GM18499 (cell line): ENCODE results near the gene MACROD2.

Experiments
- ATAC-seq: cut with Tn5 transposase; IDR thresholded peaks from one replicate; pipeline ENCODE4 v1.9.1; 2021; ENCODE audit warnings: moderate number of reproducible peaks; ENCODE audit not compliant: insufficient read depth, unreplicated experiment

MACROD2 gene

DNA sequence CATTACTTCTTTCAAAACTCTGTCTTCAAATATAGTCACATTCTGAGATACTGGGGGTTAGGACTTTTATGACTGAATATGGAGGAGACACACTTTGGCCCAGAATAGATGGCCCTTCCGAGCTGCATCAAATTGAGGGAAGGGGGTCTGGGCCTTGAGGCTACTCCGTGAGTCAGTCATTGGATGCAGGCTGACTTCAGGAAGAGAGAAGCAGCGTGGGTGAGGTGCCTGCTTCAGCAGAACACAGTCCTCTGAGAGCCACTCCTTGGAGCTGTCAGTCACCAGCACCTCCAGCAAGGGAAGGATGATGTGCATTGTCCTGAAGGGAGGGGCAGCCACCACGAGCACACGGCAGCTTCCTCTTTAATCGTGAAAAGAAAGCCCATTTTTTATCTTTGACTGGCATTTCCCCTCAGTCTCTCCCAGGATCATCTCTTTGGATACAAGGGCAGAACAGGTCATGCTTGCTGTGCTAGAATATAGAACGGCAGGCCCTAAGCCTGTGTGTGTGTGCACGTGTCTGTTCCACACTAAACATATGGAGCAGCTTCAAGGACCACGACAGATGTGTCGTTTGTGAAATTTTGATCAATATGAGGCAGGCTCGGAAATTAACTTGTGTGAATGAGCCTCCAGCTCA is 1856.4 kb downstream of the MACROD2 start:
- no peak for ATAC-seq

DNA sequence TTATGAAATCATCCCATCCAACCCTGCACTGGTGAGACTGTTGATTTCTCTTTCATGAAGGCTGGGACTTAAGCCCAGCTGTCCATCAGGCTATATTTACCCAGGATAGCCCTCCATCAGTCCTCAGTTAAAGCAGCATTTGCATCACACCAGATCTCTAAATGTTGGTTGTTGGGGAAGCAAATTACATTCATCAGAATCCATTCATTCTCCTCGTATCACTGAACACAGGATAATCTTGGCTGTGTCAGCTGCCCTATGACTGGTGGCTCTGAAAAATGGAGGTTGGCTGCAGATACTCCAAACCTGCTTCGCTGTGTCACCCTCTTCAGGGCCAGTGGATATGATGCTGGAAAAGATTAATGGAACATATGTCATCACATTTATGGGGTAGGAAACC is 1859.6 kb downstream of the MACROD2 start:
- no peak for ATAC-seq

DNA sequence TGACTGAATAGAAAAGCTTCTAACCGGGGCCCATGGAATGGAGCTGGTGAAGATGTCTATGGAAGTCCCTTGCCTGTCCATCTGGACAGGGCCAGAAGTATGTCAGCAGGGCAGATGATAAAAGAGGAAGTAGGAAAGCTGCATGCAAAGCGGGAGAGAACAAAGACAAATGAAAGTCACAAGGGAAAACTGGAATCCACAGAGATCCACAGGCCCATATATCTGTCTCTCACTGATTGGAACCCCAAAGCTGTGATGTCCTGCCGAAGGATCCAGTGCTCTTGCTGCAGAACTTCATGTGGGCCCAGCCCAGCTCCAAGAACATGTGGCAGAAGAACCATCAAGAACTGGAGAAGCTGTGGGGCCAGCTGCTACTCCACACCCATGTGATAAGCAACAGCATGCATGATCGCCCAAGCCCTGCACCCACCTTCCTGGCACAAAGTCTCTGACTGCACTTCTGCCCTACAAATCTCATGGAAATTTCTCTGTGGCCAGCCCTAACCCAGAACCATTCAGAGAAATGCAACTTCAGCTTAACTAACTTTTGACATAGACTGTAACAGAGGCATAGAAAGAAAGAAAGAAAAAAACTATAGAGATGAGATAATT is 1862.0 kb downstream of the MACROD2 start:
- ATAC-seq: no peak

DNA sequence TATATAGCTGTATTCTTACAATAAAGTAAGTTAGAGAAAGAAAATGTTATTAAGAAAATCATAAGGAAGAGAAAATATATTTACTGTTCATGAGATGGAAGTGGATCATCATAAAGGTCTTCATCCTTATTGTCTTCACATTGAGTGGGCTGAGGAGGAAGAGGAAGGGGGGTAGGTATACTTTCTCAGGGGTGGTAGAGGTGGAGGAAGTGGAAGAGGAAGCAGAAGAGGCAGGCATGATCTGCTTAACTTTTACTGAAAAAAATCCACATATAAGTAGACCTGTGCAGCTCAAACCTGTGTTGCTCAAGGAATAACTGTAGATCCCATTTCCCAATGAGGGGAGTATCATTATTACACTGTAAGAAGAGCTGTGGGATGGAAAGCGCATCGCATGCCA is 1863.7 kb downstream of the MACROD2 start:
- no peak for ATAC-seq

DNA sequence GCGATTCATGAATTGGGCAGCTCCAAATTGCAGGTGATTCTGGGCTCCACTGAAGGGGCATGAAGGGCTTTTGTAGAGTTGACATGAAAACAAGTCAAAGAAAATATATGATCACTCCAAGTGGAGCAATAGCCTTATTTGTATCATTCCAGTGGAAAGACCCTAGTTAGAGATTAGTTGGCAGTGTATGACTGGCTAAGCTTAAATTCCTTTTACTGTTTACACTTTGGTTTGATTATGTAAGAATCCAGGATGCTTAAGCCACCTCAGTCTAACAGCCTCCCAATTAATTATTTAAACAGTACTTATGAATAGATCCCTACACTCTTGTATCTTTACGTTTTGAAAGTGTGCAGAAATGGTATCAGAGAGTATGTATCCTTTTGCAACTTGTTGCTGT is 1865.5 kb downstream of the MACROD2 start:
- no peak for ATAC-seq

DNA sequence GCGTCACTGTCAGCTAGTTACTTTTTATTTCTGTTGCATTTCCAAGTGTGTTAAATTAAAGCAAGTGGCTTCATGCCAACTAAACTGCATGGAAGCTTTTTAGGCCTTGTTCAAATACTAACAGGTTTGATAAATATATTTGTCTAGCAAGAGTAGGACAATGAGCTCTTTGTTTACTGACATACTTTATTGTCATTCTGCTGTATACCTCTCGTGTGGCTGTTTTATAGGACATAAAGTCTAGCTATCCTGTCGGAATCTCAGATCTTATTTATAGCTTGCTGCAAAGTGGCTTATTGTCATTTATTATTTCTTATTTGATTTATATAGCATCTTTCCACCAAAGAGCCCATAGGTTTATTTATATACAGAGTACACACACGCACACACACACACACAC is 1866.9 kb downstream of the MACROD2 start:
- no peak for ATAC-seq

DNA sequence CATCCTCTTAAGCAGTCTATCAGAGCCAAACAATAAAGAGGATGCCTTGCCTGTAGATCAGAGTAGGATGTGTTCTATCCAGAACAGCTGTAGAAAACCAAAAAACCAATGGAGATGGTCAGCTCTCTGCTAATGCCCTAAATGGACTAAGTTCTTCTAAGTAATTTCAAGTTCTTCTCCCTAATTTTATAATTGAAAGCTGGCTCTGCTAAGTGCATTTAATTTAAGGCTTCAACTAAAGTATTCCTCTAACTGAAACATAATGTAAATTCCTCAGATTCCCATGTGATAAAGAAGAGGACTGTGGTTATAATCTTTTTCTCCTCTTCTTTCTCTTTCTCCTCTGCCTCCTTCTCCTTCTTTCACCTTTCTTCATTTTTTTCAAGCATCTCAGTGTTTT is 1868.4 kb downstream of the MACROD2 start:
- no peak for ATAC-seq

DNA sequence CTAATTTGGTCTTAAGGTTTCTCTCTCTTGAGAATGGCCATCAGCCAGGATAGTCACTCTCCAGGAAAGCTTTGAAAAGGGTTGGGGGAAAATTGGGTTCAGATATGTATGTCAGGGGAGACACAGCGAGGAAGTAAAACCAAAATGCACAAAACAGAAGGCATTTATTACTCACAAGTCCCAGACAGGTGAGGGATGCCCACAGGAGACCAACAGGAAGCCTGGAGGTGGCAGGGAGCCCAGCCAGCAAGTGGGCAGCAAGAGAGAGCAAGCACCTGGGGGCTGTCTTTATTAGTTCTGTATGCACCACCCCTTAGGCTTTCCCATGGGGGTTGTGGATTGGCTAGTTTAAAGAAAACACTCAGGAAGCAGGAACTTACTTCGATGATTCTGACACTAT is 1870.2 kb downstream of the MACROD2 start:
- ATAC-seq: no peak

DNA sequence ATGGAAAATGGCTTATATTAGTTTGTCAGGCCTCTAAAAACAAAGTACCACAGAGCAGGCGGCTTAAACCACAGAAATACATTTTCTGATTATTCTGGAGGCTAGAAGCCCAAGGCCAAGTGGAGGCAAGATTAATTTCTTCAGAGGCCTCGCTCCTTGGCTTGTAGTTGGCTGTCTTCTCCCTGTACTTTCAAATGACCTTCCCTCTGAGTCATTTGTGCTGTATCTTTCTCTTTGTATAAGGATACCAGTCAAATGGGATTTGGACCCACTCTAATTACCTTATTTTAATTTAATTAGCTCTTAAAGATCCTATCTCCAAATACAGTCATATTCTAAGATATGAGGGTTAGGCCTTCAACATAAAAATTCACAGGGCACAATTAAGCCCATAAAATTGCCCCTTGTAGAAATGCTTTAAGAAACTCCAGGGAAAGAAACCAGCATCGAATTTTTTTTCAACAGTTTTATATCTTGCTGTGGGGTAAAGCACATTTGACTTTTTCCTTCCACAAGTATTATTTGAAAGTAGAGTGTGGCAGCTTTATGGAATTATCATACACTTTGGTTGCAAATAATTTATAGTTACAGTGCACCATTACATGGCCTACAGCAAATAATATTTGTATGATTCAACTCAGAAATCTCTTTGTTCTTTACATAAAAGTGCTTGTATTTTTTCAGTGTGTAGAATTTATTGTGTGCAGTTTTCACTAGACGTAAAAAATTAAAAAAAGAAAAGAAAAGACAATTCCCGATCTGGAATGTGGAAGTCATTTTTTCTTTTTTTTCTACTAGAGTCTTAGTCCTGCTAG is 1871.8 kb downstream of the MACROD2 start:
- ATAC-seq: no peak

DNA sequence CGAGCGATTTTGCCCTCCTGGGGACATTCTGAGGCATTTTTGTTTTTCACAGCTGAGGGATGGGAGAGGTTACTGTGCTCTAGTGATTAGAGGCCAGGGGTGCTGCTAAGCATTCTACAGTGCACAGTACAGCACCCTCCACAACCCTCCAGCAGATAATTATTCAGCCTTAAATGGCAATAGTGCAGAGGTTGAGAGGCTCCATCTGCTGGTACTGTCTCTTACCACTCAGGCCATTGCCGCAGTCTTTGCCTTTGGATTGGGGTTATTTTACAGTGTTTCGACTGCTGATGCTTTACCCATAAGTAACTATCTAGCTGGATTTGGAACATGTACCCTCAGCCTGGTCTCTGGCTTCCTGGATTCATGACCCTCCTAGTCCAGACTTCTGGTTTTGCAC is 1872.6 kb downstream of the MACROD2 start:
- ATAC-seq: no peak

DNA sequence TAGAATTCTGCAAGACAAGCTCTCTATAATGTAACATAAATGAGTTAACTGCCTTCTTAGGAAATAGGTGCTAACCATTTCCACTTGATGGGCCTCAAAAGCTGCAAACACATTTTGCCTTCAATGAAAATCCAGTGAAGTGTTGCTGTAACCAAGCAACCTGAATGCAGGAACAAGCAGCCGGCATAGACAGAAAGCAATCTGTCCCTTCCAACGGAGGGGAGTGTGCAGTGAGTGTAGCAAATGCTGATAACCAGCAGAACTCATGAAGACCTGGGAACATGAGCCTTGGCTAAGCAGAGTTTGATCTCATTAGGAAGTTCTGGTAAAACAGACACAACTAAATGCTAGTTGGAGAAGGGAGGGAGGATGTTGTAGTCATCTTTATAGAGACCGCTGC is 1880.1 kb downstream of the MACROD2 start:
- ATAC-seq: no peak

DNA sequence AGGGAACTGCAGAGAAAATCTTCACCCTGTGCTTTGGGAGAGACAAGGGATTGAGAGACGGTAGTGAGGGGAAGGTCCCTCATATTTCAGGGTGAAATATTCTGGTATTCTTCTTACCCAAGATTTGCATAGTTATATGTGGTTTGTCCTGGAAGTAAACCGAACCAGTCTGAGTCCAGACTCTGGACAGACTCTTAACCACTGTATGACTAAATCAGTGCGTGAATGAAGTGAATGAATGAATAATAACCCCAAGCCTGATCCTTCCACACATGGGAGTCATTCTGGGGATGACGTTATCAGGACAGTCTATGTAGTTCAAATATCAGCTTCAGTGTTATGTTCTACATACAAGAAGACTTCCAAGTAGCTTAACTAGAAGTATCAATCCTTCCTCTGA is 1887.2 kb downstream of the MACROD2 start:
- ATAC-seq: no peak

DNA sequence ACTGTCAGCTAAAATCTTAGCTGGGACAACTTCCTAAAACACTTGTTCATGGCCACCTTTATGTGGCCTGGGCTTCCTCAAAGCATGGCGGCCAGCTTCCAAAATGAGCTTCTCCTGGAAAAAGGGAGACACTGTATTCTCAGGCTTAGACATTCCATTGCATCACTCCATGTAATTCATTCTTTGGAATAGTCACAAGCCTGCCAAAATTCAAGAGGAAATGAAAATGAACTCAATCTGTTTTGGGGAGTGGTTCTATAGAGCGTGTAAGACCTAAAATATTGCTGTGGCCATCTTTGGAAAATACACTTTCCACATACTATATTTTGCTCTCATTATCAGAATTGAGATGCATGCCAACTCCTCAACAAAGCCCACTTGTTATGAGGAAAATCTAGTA is 1890.9 kb downstream of the MACROD2 start:
- ATAC-seq: no peak

DNA sequence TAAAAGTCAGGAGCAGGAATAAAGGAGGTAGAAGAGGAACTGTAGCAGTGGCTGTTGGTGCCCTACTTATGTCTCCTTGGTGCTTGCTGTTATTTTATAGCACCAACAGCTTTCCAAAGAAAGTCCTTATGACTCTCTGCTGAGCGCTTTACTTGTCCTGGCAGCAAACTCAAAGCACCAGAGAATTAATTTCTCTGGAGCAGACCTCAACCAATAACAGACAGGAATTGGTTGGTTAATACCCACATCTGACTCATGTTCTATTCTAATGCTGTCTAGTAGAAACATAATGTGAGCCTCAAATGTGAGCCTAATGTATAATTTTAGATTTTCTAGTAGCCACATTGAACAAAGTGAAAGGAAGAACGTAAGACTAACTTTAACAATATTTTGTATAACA is 1892.1 kb downstream of the MACROD2 start:
- ATAC-seq: no peak

DNA sequence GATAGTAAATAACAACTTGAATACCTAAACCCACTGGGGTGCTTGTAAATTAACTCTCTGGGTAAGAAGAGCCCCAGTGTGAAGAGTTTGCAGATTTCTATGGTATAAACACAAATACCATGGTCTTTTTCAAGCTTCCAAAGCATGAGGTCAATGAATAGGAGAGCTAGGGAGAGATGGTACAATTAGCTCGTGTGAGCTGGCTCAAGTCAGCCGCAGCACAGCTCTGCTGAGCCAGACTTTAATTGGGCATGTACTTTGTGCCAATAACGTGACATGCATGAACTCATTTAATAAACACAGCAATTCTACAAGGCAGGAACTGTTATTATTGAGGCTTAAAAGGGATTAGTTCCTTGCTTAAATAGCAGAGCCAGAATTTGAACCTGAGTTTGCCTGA is 1893.7 kb downstream of the MACROD2 start:
- ATAC-seq: no peak

DNA sequence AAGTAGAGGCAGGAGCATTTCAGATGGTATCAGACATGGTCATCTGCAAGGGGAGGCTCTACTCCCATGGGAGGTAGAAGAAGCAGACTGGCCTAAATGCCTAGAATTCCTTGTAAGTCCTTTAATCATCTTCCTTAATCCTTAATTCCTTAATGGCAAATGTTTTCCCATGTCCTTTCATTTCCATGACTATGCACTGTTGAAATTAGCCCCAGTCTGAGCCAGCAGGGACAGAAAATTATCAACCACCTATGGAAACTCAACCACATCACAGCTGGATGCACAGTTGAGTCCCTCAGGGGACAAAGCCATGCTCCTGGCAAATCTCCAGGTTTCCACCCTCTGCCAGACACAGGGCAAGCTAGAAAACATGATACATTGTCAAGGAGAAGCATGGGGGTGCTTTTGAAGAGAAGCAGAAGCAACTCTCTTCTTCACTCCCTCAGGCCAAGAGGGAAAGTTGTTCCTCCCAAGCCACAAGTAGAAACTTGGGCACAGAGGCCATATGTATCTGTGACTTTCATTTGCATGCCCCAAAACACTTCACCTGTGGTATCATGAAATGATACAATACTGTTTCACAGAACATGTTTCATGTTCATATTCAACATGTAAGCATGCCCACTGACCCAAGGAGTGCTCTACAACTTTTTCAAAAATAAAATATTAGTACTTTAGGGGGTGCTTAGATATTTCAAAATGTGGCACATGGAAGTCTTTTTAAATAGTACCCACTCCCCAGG is 1894.4 kb downstream of the MACROD2 start:
- ATAC-seq: no peak

DNA sequence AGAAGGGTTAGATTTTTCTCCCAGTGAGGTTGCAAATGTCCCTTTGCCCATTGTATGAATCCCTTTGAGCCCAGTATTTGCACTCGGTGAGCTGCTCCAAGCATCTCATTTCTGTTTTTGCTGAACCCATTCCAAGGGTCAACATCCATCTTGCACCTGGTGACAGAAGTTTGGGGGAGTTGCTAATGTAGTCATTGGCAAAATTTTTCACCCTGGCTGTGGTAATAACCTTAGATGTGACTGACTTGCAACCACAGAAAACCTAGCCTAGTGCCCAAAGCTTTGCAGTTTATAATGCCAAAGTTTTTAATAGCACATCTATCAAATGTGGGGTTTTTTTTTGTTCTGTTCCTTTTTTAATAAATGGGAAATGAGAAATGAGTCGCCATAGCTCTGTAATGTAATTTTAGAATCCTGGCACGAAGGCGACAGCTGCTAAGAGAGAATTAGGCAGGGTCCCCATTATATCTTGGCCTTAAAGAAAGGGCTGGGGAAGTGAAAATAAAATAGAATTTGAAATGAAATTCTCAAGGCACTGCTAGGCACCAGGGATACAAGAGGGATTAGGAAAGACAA is 1895.2 kb downstream of the MACROD2 start:
- no peak for ATAC-seq

DNA sequence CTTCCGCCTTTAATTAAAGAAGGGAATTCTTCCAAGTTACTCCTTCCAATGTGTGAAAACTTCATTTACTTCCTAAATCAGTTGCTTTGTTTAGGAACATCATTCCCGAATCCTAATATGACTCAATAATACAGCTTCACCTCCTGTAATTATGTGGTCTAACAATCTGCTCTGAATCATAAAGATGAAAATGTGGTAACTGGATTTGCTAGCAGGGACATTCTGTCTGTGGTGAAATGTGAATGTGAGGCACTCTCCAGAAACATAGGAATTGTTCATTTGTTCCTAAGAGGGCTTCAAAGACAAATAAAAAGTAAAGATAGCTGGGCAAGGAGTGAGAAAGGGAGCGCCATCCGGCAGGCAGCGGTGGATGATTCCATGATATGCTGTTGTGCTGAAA is 1899.8 kb downstream of the MACROD2 start:
- ATAC-seq: no peak

DNA sequence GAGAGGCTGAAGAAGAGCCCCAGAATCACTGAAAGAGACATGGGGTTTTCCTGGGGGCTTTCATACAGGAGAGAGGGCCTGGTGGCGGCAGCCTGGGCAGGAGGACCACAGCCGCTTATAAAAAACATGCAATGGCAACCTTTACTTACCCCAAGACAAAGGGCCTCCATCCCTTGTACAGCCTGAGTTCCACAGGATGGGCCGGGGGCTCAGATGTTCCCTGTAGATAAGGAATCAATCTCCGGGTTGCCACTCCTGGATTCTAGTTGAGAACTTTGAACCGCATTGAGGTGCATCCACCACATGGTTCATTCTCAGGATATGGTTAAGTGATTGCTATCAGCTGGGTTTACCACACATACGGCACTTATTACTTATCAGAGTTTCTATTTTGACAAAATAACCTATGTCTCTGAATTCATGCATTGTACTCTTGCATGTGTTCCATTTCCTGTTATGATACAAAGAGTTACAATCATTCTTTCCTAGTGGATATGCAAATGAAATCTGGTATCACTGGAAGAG is 1900.3 kb downstream of the MACROD2 start:
- peak; percentile 92 for ATAC-seq

DNA sequence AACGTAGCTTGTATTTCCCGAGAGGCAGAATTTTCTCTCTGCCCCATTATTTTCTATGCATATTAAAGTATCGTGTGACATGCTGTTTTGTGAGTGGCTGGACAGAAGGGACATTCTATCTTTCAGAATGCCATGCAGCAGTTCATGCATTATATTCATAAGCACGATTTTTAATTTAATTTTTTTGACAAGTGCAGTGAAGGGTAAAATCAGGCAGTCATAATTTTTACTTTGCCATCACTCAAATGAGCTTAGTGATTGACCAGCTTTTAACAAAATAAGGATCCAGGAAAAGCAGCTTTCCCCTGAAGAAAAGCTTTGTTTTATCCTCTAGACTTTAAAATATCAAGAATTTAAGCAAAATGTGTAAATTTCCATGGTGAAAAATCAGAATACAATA is 1904.7 kb downstream of the MACROD2 start:
- ATAC-seq: no peak
